Stimulated activated effector memory CD8-positive, alpha-beta T cell treated with anti-CD3 and anti-CD28 coated beads, Interleukin-12 subunit alpha, Interleukin-12 subunit beta, amount 100 ng/mL, for 72 hours (primary cell): Measurements from ENCODE around the gene IL1R1.
"Not testable (repeated sequence)": the region's sequence is repeated elsewhere in the genome, so short reads cannot be mapped to it uniquely, and the experiment has no call there.

Experiments
- ATAC-seq: fragments of 150-1000 bp; cut with Tn5 transposase; 2 replicates; pipeline ENCODE4 v1.10.0; 2021
- DNase-seq, 2 donors: peaks; one replicate each; pipeline ENCODE4 v3.0.0; 2021 to 2022; ENCODE audit warnings: low spot score in 2 of 2
- H3K27ac Mint-ChIP-seq: one replicate; pipeline ENCODE4 v1.8.0; 2022; ENCODE audit warnings: mild to moderate bottlenecking, mixed read lengths
- H3K36me3 Mint-ChIP-seq: one replicate; pipeline ENCODE4 v1.8.0; 2022; ENCODE audit warnings: mild to moderate bottlenecking, mixed read lengths
- H3K4me1 Mint-ChIP-seq: one replicate; pipeline ENCODE4 v1.8.0; 2022; ENCODE audit warnings: mixed read lengths
- H3K4me3 Mint-ChIP-seq: one replicate; pipeline ENCODE4 v1.8.0; 2022; ENCODE audit warnings: mild to moderate bottlenecking, mixed read lengths
- H3K9me3 Mint-ChIP-seq: one replicate; pipeline ENCODE4 v1.8.0; 2022; ENCODE audit warnings: mixed read lengths

Gene IL1R1

GRCh38 chr2:102141970-102142828 lies at the start of gene IL1R1:
Gene IL1R1 (plus strand): TSS chr2:102142746. CDS start chr2:102157725, 14,979 bp downstream.
- DNase-seq = peak in 1 of 2 donors; percentile 47
- H3K4me1 Mint-ChIP-seq = peaks cover 43% of the 10 kb centered on the region
- peak; percentile 58 for ATAC-seq
- H3K4me3 Mint-ChIP-seq = peak within 1 kb of the TSS; percentile 56
- H3K36me3 Mint-ChIP-seq = peaks cover 8% of the 10 kb centered on the region
- H3K9me3 Mint-ChIP-seq = peaks cover 15% of the 10 kb centered on the region
- H3K27ac Mint-ChIP-seq = no peak within 1 kb of the TSS

DNA sequence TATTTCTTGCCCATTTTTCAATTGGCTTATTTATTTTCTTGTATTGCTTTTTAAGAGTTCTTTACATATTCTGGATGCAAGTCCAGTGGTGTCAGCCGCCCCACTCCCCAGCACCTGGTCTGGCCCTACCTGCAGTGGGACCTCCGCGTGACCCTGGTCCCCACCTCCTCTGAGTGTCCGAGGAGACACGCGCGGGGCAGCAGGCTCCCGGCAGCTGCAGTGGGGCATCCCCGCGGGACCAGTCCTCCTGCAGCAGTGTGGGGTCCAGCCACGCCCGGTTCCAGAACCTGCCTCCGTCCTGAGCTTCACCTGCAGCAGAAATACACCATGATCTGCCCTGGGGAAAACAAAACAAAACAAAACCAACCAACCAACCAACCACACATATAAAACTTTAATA lies 48.9 kb upstream of the IL1R1 start:
- no peak for DNase-seq
- Mint-ChIP-seq H3K36me3 (no peaks in the 10 kb centered on the region), H3K4me1 (no peaks in the 10 kb centered on the region), H3K27ac (no peak overlapping the region), H3K9me3 (peaks cover 15% of the 10 kb centered on the region), H3K4me3 (no peak overlapping the region)
- no peak for ATAC-seq

DNA sequence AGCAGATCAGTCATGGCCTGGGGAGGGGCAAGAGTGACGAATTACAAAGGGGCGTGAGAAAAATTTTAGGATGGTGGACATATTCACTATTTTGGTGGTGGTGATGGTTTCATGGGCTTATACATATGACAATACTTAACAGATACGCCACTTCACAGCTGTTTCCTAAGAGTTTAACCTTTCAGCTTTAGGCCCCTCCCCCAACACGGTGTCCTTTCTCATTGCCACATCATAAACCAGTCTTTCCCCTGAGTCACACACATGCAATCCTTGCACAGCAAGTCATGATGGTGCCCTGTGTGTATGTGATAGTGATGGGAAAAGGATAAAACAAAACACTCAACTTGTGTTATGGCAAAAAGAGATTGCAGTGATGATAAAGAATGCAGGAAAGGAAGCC lies 47.6 kb upstream of the IL1R1 start:
- peaks cover under 1% of the 10 kb centered on the region for H3K36me3 Mint-ChIP-seq
- no peak for DNase-seq
- peaks cover 7% of the 10 kb centered on the region for H3K4me1 Mint-ChIP-seq
- no peak overlapping the region for H3K4me3 Mint-ChIP-seq
- ATAC-seq = peak; percentile 85
- no peak overlapping the region for H3K27ac Mint-ChIP-seq
- H3K9me3 Mint-ChIP-seq = peaks cover 10% of the 10 kb centered on the region

DNA sequence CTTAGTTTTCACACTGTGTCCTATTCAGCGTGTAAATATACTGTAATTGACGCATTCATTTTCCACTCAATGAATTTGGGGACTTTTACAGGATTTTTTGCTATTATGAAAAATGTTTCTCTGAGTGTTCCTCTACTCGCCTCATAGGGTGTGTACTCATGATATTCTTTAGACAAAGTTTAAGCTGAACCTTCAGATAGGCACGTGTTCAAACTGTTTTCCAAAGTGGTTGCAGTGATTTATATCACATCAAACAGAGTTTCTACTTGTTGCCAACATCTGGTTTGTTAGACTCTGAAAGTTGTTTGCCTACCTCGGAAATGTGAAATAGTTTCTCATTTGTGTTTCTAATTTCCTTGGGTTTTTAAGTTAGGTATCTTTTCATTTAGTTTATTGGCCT lies 46.4 kb upstream of the IL1R1 start:
- H3K9me3 Mint-ChIP-seq = peaks cover 3% of the 10 kb centered on the region
- no peak overlapping the region for H3K27ac Mint-ChIP-seq
- DNase-seq (no peak), ATAC-seq (no peak)
- peaks cover 10% of the 10 kb centered on the region for H3K36me3 Mint-ChIP-seq
- peaks cover 19% of the 10 kb centered on the region for H3K4me1 Mint-ChIP-seq
- H3K4me3 Mint-ChIP-seq = no peak overlapping the region

DNA sequence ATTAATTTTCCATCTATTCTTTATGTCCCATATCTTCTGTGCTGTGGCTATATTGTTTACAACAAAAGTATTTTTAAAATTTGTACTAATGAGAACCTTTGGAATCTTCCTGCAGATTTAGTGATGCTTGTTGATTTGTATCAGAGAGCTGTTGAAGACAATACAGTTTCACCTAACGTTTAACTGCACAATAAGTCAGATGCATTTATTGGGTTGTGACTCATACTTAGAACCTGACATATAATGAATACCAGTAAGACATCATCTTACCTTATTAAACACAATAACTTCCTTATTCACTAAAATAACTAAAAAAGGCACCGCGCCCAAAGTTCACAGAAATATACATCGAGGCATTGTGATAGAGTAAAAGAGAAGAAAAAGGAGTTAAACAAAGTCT lies 43.8 kb upstream of the IL1R1 start:
- Mint-ChIP-seq H3K4me1 (peaks cover 19% of the 10 kb centered on the region), H3K4me3 (no peak overlapping the region), H3K9me3 (peaks cover 3% of the 10 kb centered on the region), H3K36me3 (peaks cover 10% of the 10 kb centered on the region), H3K27ac (no peak overlapping the region)
- DNase-seq (no peak), ATAC-seq (no peak)

GRCh38 chr2:102099536-102100298 lies 42.8 kb upstream of the IL1R1 start:
- Mint-ChIP-seq H3K36me3 (peaks cover 10% of the 10 kb centered on the region), H3K27ac (peak overlapping the region; percentile 83), H3K4me1 (peaks cover 28% of the 10 kb centered on the region), H3K9me3 (peaks cover 3% of the 10 kb centered on the region), H3K4me3 (peak overlapping the region; percentile 14)
- DNase-seq = no peak
- no peak for ATAC-seq

- DNase-seq = no peak
- Mint-ChIP-seq H3K9me3 (peaks cover 3% of the 10 kb centered on the region), H3K27ac (peak overlapping the region; percentile 83), H3K4me1 (peaks cover 32% of the 10 kb centered on the region), H3K4me3 (peak overlapping the region; percentile 14), H3K36me3 (peaks cover 10% of the 10 kb centered on the region)
- ATAC-seq = peak; percentile 89
Observed at GRCh38 chr2:102100371-102101096, 42.0 kb upstream of the IL1R1 start.

GRCh38 chr2:102101097-102101848 lies 41.3 kb upstream of the IL1R1 start:
- ATAC-seq (no peak), DNase-seq (no peak)
- peaks cover 10% of the 10 kb centered on the region for H3K36me3 Mint-ChIP-seq
- H3K4me1 Mint-ChIP-seq = peaks cover 36% of the 10 kb centered on the region
- H3K4me3 Mint-ChIP-seq = no peak overlapping the region
- peaks cover 3% of the 10 kb centered on the region for H3K9me3 Mint-ChIP-seq
- H3K27ac Mint-ChIP-seq = peak overlapping the region; percentile 83

DNA sequence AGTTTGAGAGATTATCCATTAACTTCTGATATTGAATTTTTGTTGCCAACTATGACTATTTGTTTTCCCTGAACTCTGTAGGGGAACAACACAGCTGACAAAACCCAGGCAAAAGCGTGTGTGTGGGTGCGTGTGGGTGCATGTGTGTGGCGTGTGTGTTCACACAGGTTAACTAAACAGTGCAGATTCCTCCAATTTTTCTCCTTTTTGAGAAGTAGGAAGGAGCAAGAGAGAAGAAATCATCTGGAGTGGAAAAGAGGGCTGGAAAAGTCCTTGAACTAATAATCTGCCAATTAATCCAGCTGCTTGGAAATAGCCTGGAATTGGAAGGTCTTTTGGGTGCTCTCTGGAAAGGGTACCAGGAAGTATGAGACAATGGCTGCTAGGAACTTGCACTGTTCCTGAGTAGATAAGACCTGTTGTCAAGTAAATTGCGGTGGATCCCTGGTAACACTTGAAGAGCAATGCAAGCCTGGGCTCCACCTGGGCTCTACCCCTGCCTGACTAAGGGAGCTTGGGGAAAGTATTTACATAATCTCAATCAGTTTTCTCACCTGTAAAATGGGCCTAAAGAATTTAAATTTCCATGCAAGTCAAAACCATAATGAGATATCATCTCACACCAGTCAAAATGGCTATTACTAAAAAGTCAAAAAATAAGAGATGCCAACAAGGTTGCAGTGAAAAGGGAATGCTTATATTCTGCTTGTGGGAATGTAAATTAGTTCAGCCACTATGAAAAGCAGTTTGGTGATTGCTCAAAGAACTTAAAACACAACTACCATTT lies 40.5 kb upstream of the IL1R1 start:
- ATAC-seq (no peak), DNase-seq (no peak)
- Mint-ChIP-seq H3K36me3 (peaks cover 10% of the 10 kb centered on the region), H3K4me1 (peaks cover 36% of the 10 kb centered on the region), H3K4me3 (no peak overlapping the region), H3K9me3 (peaks cover 3% of the 10 kb centered on the region), H3K27ac (no peak overlapping the region)

GRCh38 chr2:102102636-102102948 lies 40.0 kb upstream of the IL1R1 start:
- H3K36me3 Mint-ChIP-seq = peaks cover 10% of the 10 kb centered on the region
- not testable (repeated sequence) for ATAC-seq, DNase-seq, H3K27ac Mint-ChIP-seq, H3K4me3 Mint-ChIP-seq, H3K9me3 Mint-ChIP-seq
- H3K4me1 Mint-ChIP-seq = peaks cover 36% of the 10 kb centered on the region

- Mint-ChIP-seq H3K36me3 (peaks cover 10% of the 10 kb centered on the region), H3K4me1 (peaks cover 36% of the 10 kb centered on the region), H3K9me3 (peaks cover 3% of the 10 kb centered on the region), H3K4me3 (no peak overlapping the region), H3K27ac (no peak overlapping the region)
- ATAC-seq = no peak
- DNase-seq = no peak
Observed at GRCh38 chr2:102103284-102103683, 39.3 kb upstream of the IL1R1 start.

- Mint-ChIP-seq H3K9me3 (peaks cover 3% of the 10 kb centered on the region), H3K4me1 (peaks cover 35% of the 10 kb centered on the region), H3K36me3 (peaks cover 10% of the 10 kb centered on the region), H3K4me3 (peak overlapping the region; percentile 70), H3K27ac (peak overlapping the region; percentile 41)
- DNase-seq (peak; percentile 36 to 81), ATAC-seq (peak; percentile 88)
Observed at GRCh38 chr2:102103992-102104871, 38.3 kb upstream of the IL1R1 start.

- no peak for DNase-seq
- Mint-ChIP-seq H3K4me3 (no peak overlapping the region), H3K36me3 (no peaks in the 10 kb centered on the region), H3K27ac (no peak overlapping the region), H3K9me3 (peaks cover 3% of the 10 kb centered on the region), H3K4me1 (peaks cover 24% of the 10 kb centered on the region)
- no peak for ATAC-seq
Observed at GRCh38 chr2:102106133-102106556, 36.4 kb upstream of the IL1R1 start.
